HepG2 (cell line): ENCODE data around the gene MEX3C. TPM values are rescaled to one million over a fixed set of nuclear protein-coding genes. Genes with fewer than 3 reads are reported as not detected.

Source experiments
- ATAC-seq: fragments of 200-7000 bp; cut with Tn5 transposase; 3 replicates; pipeline ENCODE4 v1.9.1; 2020; ENCODE audit warnings: mild to moderate bottlenecking, moderate library complexity
- BruUV-seq: library from RNA; stranded (reverse); fragments of 400-500 nt; replicated peaks from 2 replicates; lab custom pipeline; 2021; lab: Mats Ljungman, UMichigan
- CTCF ChIA-PET: fragments of 300-600 bp; formaldehyde crosslinking; extraction: SDS; loops from one replicate; lab custom pipeline; 2021; ENCODE audit warnings: low total read pairs, inconsistent platforms, low intra/inter-chr PET ratio; lab: Yijun Ruan, JAX
- POLR2A ChIA-PET: fragments of 350-600 bp; sonication (Branson Sonifier 250); formaldehyde crosslinking; loops from one replicate; lab custom pipeline; 2020; ENCODE audit warnings: antibody characterized with exemption, inconsistent platforms; lab: Yijun Ruan, JAX
- DNase-seq: peaks from one replicate; pipeline ENCODE4 v3.0.0-alpha.2; 2015; ENCODE audit warnings: low spot score
- FAIRE-seq: peaks from 3 replicates; lab custom pipeline; 2011; peaks lifted over from hg19 to GRCh38; lab: Jason Lieb, UNC
- H2AFZ ChIP-seq: one replicate; pipeline ENCODE4 v1.6.1; 2011; ENCODE audit warnings: low read length, inconsistent platforms
- H3K27ac ChIP-seq: fragments of 300-600 bp; 3 replicates; pipeline ENCODE4 v1.8.0; 2011; ENCODE audit warnings: mixed run types, mild to moderate bottlenecking, mixed read lengths, low read length, inconsistent platforms; ENCODE audit not compliant: insufficient read depth; ENCODE audit errors: extremely low read length
- H3K27me3 ChIP-seq, 2 experiments: fragments of 200-600 bp in 1 of 2; 2 replicates in 1 of 2; 3 replicates in 1 of 2; pipeline versions ENCODE4 v1.6.0 to v1.8.0; 2011; ENCODE audit warnings: low read length in 2 of 2, mild to moderate bottlenecking in 2 of 2, moderate library complexity in 2 of 2, inconsistent platforms in 1 of 2; ENCODE audit not compliant: insufficient read depth in 2 of 2, control insufficient read depth in 1 of 2
- H3K36me3 ChIP-seq, 2 experiments: fragments of 200-600 bp in 1 of 2; replicated peaks in 1 of 2; 2 replicates in 1 of 2; 3 replicates in 1 of 2; pipeline versions ENCODE4 v1.5.1 to v1.8.0; 2011; ENCODE audit warnings: low read length in 2 of 2, inconsistent platforms in 1 of 2; ENCODE audit not compliant: insufficient read depth in 2 of 2, control insufficient read depth in 1 of 2
- H3K4me1 ChIP-seq: 2 replicates; pipeline ENCODE4 v1.5.1; 2012; ENCODE audit warnings: low read length, inconsistent platforms; ENCODE audit not compliant: insufficient read depth
- H3K4me2 ChIP-seq: 2 replicates; pipeline ENCODE4 v1.6.0; 2011; ENCODE audit warnings: low read depth, low read length, inconsistent platforms
- H3K4me3 ChIP-seq, 3 experiments: fragments of 200-600 bp in 1 of 3; sonication (generic), shearing (Covaris generic) in 1 of 3; replicated peaks in 1 of 3; 2 replicates each; pipeline ENCODE4 v1.5.1; 2011 to 2016; ENCODE audit warnings: low read length in 3 of 3, inconsistent platforms in 2 of 3, low read depth in 2 of 3, mild to moderate bottlenecking in 2 of 3, control low read depth in 1 of 3, mixed read lengths in 1 of 3; ENCODE audit not compliant: insufficient read depth in 1 of 3
- H3K79me2 ChIP-seq: one replicate; pipeline ENCODE4 v1.6.1; 2011; ENCODE audit warnings: low read length, inconsistent platforms; ENCODE audit not compliant: insufficient read depth
- H3K9ac ChIP-seq: 2 replicates; pipeline ENCODE4 v1.6.0; 2011; ENCODE audit warnings: mild to moderate bottlenecking, low read depth, low read length, inconsistent platforms; ENCODE audit not compliant: insufficient read depth
- H3K9me3 ChIP-seq: 2 replicates; pipeline ENCODE4 v1.5.1; 2012; ENCODE audit warnings: mild to moderate bottlenecking, low read length
- H4K20me1 ChIP-seq: 2 replicates; pipeline ENCODE4 v1.6.0; 2011; ENCODE audit warnings: inconsistent platforms, mild to moderate bottlenecking, low read length, moderate library complexity; ENCODE audit not compliant: insufficient read depth
- ARID2 ChIP-seq: sonication (generic); formaldehyde crosslinking; IDR thresholded peaks from 2 replicates; pipeline ENCODE4 v1.8.1; 2022; ENCODE audit warnings: mild to moderate bottlenecking, missing genetic modification reagents, borderline replicate concordance
- JUND ChIP-seq: sonication (generic); formaldehyde crosslinking; IDR thresholded peaks from 2 replicates; pipeline ENCODE4 v1.8.0; 2022; ENCODE audit warnings: mild to moderate bottlenecking, missing genetic modification reagents
- MXI1 ChIP-seq: IDR thresholded peaks from 3 replicates; pipeline ENCODE4 v1.6.1; 2012; ENCODE audit warnings: low read depth, low read length, inconsistent platforms, borderline replicate concordance
- ZNF776 ChIP-seq: sonication (generic); formaldehyde crosslinking; IDR thresholded peaks from 2 replicates; pipeline ENCODE4 v1.4.0; 2020; ENCODE audit warnings: mild to moderate bottlenecking, missing genetic modification reagents
- WGBS: methylation state at CpG from one replicate; pipeline ENCODE4 v1.1.6; 2017; ENCODE audit warnings: low lambda C conversion rate; 5-methylcytosine and 5-hydroxymethylcytosine counted together
- in situ Hi-C: cut with HindIII; loops from 2 replicates; pipeline ENCODE4 v1.10.0; 2017; ENCODE audit warnings: low pct_unique_long_range_greater_than_20kb; ENCODE audit not compliant: extremely low pct_ligation_motif_present
- intact Hi-C: fragments of 100-400 bp; cut with micrococcal nuclease; formaldehyde crosslinking; loops from one replicate; pipeline ENCODE4 v1.10.0; 2022; ENCODE audit not compliant: unreplicated experiment
- polyA plus RNA-seq, 8 experiments: library from polyadenylated mRNA; depleted of rRNA in 3 of 8; stranded (reverse) in 7 of 8; unstranded in 1 of 8; fragments of >200 nt; fragmentation: Illumina TruSeq in 4 of 8; extraction: Trizol in 4 of 8; gene quantifications; 2 replicates each; pipeline versions ENCODE4 v1.2.1 to v1.2.3, GENCODE V29; 2011 to 2016; ENCODE audit warnings: low read depth in 4 of 8, missing spikeins in 1 of 8, mixed read lengths in 1 of 8; ENCODE audit not compliant: insufficient read depth in 1 of 8
- total RNA-seq, 5 experiments: library from RNA; depleted of rRNA; stranded (reverse); fragments of >200 nt; fragmentation: Illumina TruSeq; extraction: Trizol; gene quantifications; 2 replicates each; pipeline ENCODE4 v1.2.3, GENCODE V29; 2016; ENCODE audit warnings: low read depth in 1 of 5
- TF ChIP-seq, protein P1 (sequence below): sonication (generic); formaldehyde crosslinking; IDR thresholded peaks from 2 replicates; pipeline ENCODE4 v1.4.0; 2020; ENCODE audit warnings: mild to moderate bottlenecking, missing genetic modification reagents
- TF ChIP-seq, protein P2 (sequence below): sonication (generic); formaldehyde crosslinking; IDR thresholded peaks from 2 replicates; pipeline ENCODE4 v1.5.0; 2020; ENCODE audit warnings: missing genetic modification reagents
- TF ChIP-seq, protein P3 (sequence below): IDR thresholded peaks from 2 replicates; pipeline ENCODE4 v1.6.1; 2016; ENCODE audit warnings: missing biosample characterization, missing genetic modification reagents, low read depth
- TF ChIP-seq, protein P4 (sequence below): IDR thresholded peaks from 2 replicates; pipeline ENCODE4 v1.6.1; 2012; ENCODE audit warnings: inconsistent platforms
- TF ChIP-seq, protein P5 (sequence below): sonication (generic); formaldehyde crosslinking; IDR thresholded peaks from 2 replicates; pipeline ENCODE4 v1.9.0; 2021; ENCODE audit warnings: missing genetic modification reagents, borderline replicate concordance

MEX3C gene
- total and polyA plus RNA-seq, 2 of the 13 experiments (the other 11 are each of a cell fraction or from before 2014, with no cell fraction given), result 34.8 to 36.4 TPM

DNA sequence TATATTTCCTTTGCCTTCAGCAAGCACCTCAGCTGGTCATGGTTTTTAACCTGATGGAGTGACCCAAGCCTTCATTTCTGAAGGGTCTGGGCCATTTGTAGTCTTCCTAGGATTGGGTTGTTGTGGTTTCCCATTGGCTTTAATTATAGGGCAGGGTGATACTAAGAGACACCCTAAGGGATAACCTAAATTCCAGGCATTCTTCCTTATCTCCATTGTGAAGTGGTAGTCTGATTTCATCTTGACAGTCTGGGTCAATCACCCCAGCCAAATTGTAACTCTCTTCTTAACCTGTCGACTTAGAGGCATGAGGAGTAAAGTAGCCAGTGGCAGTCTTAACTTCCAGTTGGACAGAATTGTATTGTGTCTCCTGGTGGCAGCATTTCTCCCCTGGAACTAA, 30.2 kb upstream of the MEX3C start:
- Histone ChIP-seq H3K4me2 (no peak overlapping the region), H4K20me1 (no peaks in the 10 kb centered on the region), H2AFZ (no peak overlapping the region), H3K9me3 (no peaks in the 10 kb centered on the region), H3K27ac (no peak overlapping the region), H3K27me3 (no peaks in the 10 kb centered on the region), H3K79me2 (no peaks in the 10 kb centered on the region), H3K9ac (no peak overlapping the region), H3K4me1 (no peaks in the 10 kb centered on the region), H3K4me3 (no peak overlapping the region), H3K36me3 (no peaks in the 10 kb centered on the region)
- BruUV-seq, result no TSS peak
- FAIRE-seq, result no peak
- 9% methylated on average over 1 of the region's 1 CpG for WGBS
- intact Hi-C loops (no loop called here), in situ Hi-C loops (no loop called here)
- ChIA-PET CTCF (no interaction called here), POLR2A (no interaction called here)
- TF ChIP-seq ARID2 (CRISPR knock-in tag), result no peak
- TF ChIP-seq ZNF776 (CRISPR knock-in tag), result no peak
- TF ChIP-seq JUND, result no peak
- TF ChIP-seq, protein P1, sequence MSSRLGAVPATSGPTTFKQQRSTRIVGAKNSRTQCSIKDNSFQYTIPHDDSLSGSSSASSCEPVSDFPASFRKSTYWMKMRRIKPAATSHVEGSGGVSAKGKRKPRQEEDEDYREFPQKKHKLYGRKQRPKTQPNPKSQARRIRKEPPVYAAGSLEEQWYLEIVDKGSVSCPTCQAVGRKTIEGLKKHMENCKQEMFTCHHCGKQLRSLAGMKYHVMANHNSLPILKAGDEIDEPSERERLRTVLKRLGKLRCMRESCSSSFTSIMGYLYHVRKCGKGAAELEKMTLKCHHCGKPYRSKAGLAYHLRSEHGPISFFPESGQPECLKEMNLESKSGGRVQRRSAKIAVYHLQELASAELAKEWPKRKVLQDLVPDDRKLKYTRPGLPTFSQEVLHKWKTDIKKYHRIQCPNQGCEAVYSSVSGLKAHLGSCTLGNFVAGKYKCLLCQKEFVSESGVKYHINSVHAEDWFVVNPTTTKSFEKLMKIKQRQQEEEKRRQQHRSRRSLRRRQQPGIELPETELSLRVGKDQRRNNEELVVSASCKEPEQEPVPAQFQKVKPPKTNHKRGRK (CRISPR knock-in tag), result no peak
- no peak for TF ChIP-seq MXI1
- ATAC-seq, result no peak
- DNase-seq, result no peak

DNA sequence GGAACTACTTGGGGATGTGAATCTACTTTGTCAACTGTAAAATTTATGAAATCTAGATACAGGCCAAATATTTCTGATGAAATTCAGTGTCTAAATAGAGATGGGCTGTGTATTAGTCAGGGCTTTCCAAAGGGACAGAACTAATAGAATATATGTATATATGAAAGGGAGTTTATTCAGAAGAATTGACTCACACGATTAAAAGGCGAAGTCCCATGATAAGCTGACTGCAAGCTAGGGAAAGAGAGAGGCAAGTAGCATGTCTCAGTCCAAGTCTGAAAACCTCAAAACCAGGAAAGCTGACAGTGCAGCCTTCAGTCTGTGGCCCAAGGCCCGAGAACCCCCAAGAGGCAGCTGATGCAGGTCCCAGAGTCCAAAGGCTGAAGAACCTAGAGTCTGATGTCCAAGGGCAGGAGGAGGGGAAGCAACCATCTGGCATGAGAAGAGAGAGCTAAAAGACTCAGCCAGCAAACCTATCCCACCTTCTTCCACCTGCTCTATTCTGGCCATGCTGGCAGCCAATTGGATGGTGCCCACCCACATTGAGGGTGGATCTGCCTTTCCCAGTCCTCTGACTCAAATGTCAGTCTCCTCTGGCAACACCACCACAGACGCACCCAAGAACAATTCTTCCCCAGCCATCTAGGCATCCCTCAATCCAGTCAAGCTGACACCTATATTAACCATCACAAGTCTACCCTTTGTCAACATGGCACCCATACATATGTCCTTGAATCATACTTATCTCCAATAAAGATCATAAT, 29.3 kb upstream of the MEX3C start:
- FAIRE-seq, result no peak
- no peak for DNase-seq
- ChIA-PET POLR2A (no interaction called here), CTCF (no interaction called here)
- H3K9ac ChIP-seq, result no peak overlapping the region
- H3K79me2 ChIP-seq, result no peaks in the 10 kb centered on the region
- no peaks in the 10 kb centered on the region for H4K20me1 ChIP-seq
- intact Hi-C loops (no loop called here), in situ Hi-C loops (no loop called here)
- H2AFZ ChIP-seq, result no peak overlapping the region
- BruUV-seq, result no TSS peak
- WGBS, result 36% methylated on average over 4 of the region's 4 CpGs
- H3K27ac ChIP-seq, result no peak overlapping the region
- no peak overlapping the region for H3K4me3 ChIP-seq
- no peaks in the 10 kb centered on the region for H3K4me1 ChIP-seq
- no peak for ATAC-seq
- H3K36me3 ChIP-seq, result no peaks in the 10 kb centered on the region
- no peaks in the 10 kb centered on the region for H3K27me3 ChIP-seq
- no peak overlapping the region for H3K4me2 ChIP-seq
- H3K9me3 ChIP-seq, result no peaks in the 10 kb centered on the region
- TF ChIP-seq, protein P2, sequence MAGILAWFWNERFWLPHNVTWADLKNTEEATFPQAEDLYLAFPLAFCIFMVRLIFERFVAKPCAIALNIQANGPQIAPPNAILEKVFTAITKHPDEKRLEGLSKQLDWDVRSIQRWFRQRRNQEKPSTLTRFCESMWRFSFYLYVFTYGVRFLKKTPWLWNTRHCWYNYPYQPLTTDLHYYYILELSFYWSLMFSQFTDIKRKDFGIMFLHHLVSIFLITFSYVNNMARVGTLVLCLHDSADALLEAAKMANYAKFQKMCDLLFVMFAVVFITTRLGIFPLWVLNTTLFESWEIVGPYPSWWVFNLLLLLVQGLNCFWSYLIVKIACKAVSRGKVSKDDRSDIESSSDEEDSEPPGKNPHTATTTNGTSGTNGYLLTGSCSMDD (CRISPR knock-in tag), result no peak
- TF ChIP-seq, protein P3, sequence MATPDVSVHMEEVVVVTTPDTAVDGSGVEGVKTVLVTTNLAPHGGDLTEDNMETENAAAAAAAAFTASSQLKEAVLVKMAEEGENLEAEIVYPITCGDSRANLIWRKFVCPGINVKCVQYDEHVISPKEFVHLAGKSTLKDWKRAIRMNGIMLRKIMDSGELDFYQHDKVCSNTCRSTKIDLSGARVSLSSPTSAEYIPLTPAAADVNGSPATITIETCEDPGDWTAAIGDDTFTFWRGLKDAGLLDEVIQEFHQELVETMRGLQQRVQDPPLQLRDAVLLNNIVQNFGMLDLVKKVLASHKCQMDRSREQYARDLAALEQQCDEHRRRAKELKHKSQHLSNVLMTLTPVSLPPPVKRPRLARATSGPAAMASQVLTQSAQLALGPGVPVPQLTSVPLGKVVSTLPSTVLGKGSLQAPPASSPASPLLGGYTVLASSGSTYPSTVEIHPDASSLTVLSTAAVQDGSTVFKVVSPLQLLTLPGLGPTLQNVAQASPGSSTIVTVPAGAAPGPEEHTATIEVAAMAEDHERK (CRISPR knock-in tag), result no peak
- TF ChIP-seq, protein P4, sequence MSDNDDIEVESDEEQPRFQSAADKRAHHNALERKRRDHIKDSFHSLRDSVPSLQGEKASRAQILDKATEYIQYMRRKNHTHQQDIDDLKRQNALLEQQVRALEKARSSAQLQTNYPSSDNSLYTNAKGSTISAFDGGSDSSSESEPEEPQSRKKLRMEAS, result no peak
- TF ChIP-seq, protein P5, sequence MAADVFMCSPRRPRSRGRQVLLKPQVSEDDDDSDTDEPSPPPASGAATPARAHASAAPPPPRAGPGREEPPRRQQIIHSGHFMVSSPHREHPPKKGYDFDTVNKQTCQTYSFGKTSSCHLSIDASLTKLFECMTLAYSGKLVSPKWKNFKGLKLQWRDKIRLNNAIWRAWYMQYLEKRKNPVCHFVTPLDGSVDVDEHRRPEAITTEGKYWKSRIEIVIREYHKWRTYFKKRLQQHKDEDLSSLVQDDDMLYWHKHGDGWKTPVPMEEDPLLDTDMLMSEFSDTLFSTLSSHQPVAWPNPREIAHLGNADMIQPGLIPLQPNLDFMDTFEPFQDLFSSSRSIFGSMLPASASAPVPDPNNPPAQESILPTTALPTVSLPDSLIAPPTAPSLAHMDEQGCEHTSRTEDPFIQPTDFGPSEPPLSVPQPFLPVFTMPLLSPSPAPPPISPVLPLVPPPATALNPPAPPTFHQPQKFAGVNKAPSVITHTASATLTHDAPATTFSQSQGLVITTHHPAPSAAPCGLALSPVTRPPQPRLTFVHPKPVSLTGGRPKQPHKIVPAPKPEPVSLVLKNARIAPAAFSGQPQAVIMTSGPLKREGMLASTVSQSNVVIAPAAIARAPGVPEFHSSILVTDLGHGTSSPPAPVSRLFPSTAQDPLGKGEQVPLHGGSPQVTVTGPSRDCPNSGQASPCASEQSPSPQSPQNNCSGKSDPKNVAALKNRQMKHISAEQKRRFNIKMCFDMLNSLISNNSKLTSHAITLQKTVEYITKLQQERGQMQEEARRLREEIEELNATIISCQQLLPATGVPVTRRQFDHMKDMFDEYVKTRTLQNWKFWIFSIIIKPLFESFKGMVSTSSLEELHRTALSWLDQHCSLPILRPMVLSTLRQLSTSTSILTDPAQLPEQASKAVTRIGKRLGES (CRISPR knock-in tag), result no peak
